ENCODE results near the gene POLR1G. TPM values are rescaled to one million over a fixed set of nuclear protein-coding genes. Genes with fewer than 3 reads are reported as not detected.

Gene POLR1G
- total and polyA plus RNA-seq, 9 of the 15 experiments (the other 6 are each of a cell fraction or from before 2014, with no cell fraction given): 3.0 to 50.1 (median 27.4) TPM

GRCh38 chr19:45417151-45417550 is 10.7 kb downstream of the POLR1G start:
- H3K4me2 ChIP-seq (ENCODE audit: insufficient read depth, low read length): no peak overlapping the region
- CTCF ChIA-PET (ENCODE audit: low intra/inter-chr PET ratio): no interaction called here
- 0 out of 4 replicates have a peak overlapping the region, but pooled peaks of 1 of the 2 experiments have one; percentile 4 for H3K9ac ChIP-seq (ENCODE audit: insufficient read depth in 1 of 2, low read depth in 2 of 2, low read length in 2 of 2)
- H3K27me3 ChIP-seq (ENCODE audit: control insufficient read depth in 2 of 2, insufficient read depth in 2 of 2, low read length in 2 of 2): no peaks in the 10 kb centered on the region
- H3K36me3 ChIP-seq (ENCODE audit: control insufficient read depth, insufficient read depth, low read length): peaks cover 76% of the 10 kb centered on the region; the same call in 2 of the 3 replicates
- peak in 1 of 4 experiments; percentile 5 for DNase-seq (ENCODE audit: extremely low read depth in 1 of 4, low spot score in 3 of 4)
- POLR2A ChIA-PET: interaction anchor here (0.6 kb wide), 1 partner anchor 21 kb away, joined by 4 read pairs; no protein-coding TSS in a partner anchor
- no peaks in the 10 kb centered on the region for H3K9me3 ChIP-seq (replicated peaks; ENCODE audit: control insufficient read depth, insufficient read depth, low read depth, low read length)
- no TSS peak for BruUV-seq (replicated peaks)
- 90% methylated on average over 4 of the region's 4 CpGs for WGBS (ENCODE audit: insufficient coverage, low coverage, missing lambda C conversion rate)
- FAIRE-seq: no peak
- peaks cover 2 to 40% of the 10 kb centered on the region in 2 experiments; a peak in 4 of 5 replicates for H3K4me1 ChIP-seq (replicated peaks in 1 of 2; ENCODE audit: control insufficient read depth in 2 of 2, insufficient read depth in 2 of 2, low read length in 2 of 2)
- H3K79me2 ChIP-seq (ENCODE audit: control insufficient read depth, insufficient read depth, low read length): peaks cover 12% of the 10 kb centered on the region
- H3K27ac ChIP-seq (ENCODE audit: extremely low read depth, low read depth, low read length): no peak overlapping the region
- ATAC-seq: no peak
- H3K9me1 ChIP-seq (ENCODE audit: control insufficient read depth, insufficient read depth, low read length): no peaks in the 10 kb centered on the region
- in situ Hi-C loops (cut with MboI) (no loop called here), intact Hi-C loops (cut with micrococcal nuclease) (no loop called here)
- TF ChIP-seq GTF2B (IDR thresholded peaks at IDR 0.05; ENCODE audit: extremely low read depth, insufficient read length) (no peak), GTF2F1 (IDR thresholded peaks at IDR 0.05; ENCODE audit: low read depth, low read length) (no peak), ZFP36 (IDR thresholded peaks at IDR 0.05; ENCODE audit: low read depth, low read length, partially characterized antibody) (peak; percentile 77), SUPT5H (IDR thresholded peaks at IDR 0.05) (peak; percentile 49; the same call in 1 of the 2 replicates), POLR2A (conservative IDR thresholded peaks at IDR 0.05) (peak; percentile 46)
- H3K4me3 ChIP-seq: no peak overlapping the region
- H2AFZ ChIP-seq (ENCODE audit: low read depth, low read length): no peak overlapping the region
- no peaks in the 10 kb centered on the region for H4K20me1 ChIP-seq (replicated peaks; ENCODE audit: control insufficient read depth, insufficient read depth, low read length)

- H3K4me3 ChIP-seq: no peak overlapping the region
- ATAC-seq (no peak), DNase-seq (ENCODE audit: extremely low read depth in 1 of 4, low spot score in 3 of 4) (no peak), FAIRE-seq (no peak)
- no peak overlapping the region for H2AFZ ChIP-seq (ENCODE audit: low read depth, low read length)
- peaks cover 67% of the 10 kb centered on the region; the same call in 2 of the 3 replicates for H3K36me3 ChIP-seq (ENCODE audit: control insufficient read depth, insufficient read depth, low read length)
- H3K4me2 ChIP-seq (ENCODE audit: insufficient read depth, low read length): no peak overlapping the region
- H3K9me3 ChIP-seq (replicated peaks; ENCODE audit: control insufficient read depth, insufficient read depth, low read depth, low read length): no peaks in the 10 kb centered on the region
- H3K27me3 ChIP-seq (ENCODE audit: control insufficient read depth in 2 of 2, insufficient read depth in 2 of 2, low read length in 2 of 2): no peaks in the 10 kb centered on the region
- in situ Hi-C loops (cut with MboI) (no loop called here), intact Hi-C loops (cut with micrococcal nuclease) (no loop called here)
- WGBS (ENCODE audit: insufficient coverage, low coverage, missing lambda C conversion rate): 80% methylated on average over 9 of the region's 9 CpGs
- peaks cover 24% of the 10 kb centered on the region for H3K79me2 ChIP-seq (ENCODE audit: control insufficient read depth, insufficient read depth, low read length)
- H3K9ac ChIP-seq (ENCODE audit: insufficient read depth in 1 of 2, low read depth in 2 of 2, low read length in 2 of 2): peak overlapping the region in 1 of 2 experiments; percentile 31; a peak in 1 of 4 replicates
- CTCF ChIA-PET (ENCODE audit: low intra/inter-chr PET ratio): no interaction called here
- no peaks in the 10 kb centered on the region for H4K20me1 ChIP-seq (replicated peaks; ENCODE audit: control insufficient read depth, insufficient read depth, low read length)
- H3K9me1 ChIP-seq (ENCODE audit: control insufficient read depth, insufficient read depth, low read length): no peaks in the 10 kb centered on the region
- peaks cover 5 to 49% of the 10 kb centered on the region in 2 experiments; a peak in 4 of 5 replicates for H3K4me1 ChIP-seq (replicated peaks in 1 of 2; ENCODE audit: control insufficient read depth in 2 of 2, insufficient read depth in 2 of 2, low read length in 2 of 2)
- no TSS peak for BruUV-seq (replicated peaks)
- H3K27ac ChIP-seq (ENCODE audit: extremely low read depth, low read depth, low read length): no peak overlapping the region
- POLR2A ChIA-PET: interaction anchor here (0.6 kb wide), 1 partner anchor 547 kb away, joined by 3 read pairs; no protein-coding TSS in a partner anchor
- TF ChIP-seq FOXP1 (CRISPR knock-in tag; IDR thresholded peaks at IDR 0.05): no peak
- TF ChIP-seq KLF10 (CRISPR knock-in tag; IDR thresholded peaks at IDR 0.05): no peak
- peak; percentile 47 for TF ChIP-seq RBFOX2 (IDR thresholded peaks at IDR 0.05; ENCODE audit: low read depth, low read length)
- no peak for TF ChIP-seq TRIM28 (IDR thresholded peaks at IDR 0.05)
- TF ChIP-seq GABPB2 (CRISPR knock-in tag; conservative IDR thresholded peaks at IDR 0.05): no peak
- TF ChIP-seq SIN3A (IDR thresholded peaks at IDR 0.05; ENCODE audit: borderline replicate concordance in 2 of 2, control insufficient read depth in 1 of 2, low read depth in 2 of 2, low read length in 2 of 2): no peak
- TF ChIP-seq POLR2G (IDR thresholded peaks at IDR 0.05; ENCODE audit: low read depth, low read length): 0 out of 2 replicates have a peak, but pooled peaks have one; percentile 23
- no peak for TF ChIP-seq TEAD2 (tag; IDR thresholded peaks at IDR 0.05)
- no peak for TF ChIP-seq GMEB1 (CRISPR knock-in tag; IDR thresholded peaks at IDR 0.05)
- no peak for TF ChIP-seq NCOA1 (IDR thresholded peaks at IDR 0.05; ENCODE audit: low read depth)
- no peak for TF ChIP-seq POLR3A (IDR thresholded peaks at IDR 0.05; ENCODE audit: borderline replicate concordance, extremely low read depth, insufficient read depth, insufficient read length)
Observed at GRCh38 chr19:45418802-45419201, 12.4 kb downstream of the POLR1G start.

Measured in K562 (cell line).